GM12892 (cell line): Measurements from ENCODE around the gene CCDC88C.
A peak's percentile ranks its signal among the peaks of the same experiment; 100 is the strongest.

Experiments used
- DNase-seq: peaks from one replicate; pipeline ENCODE4 v3.0.0; 2011; ENCODE audit not compliant: insufficient read length
- FAIRE-seq: peaks from 2 replicates; lab custom pipeline; 2011; peaks lifted over from hg19 to GRCh38; lab: Jason Lieb, UNC
- POLR2A ChIP-seq: IDR thresholded peaks from 2 replicates; pipeline ENCODE4 v1.6.1; 2011; ENCODE audit warnings: low read depth, low read length, control low read depth
- POLR2AphosphoS5 ChIP-seq: IDR thresholded peaks from 2 replicates; pipeline ENCODE4 v1.6.1; 2011; ENCODE audit warnings: low read depth, low read length, control low read depth
- TAF1 ChIP-seq: IDR thresholded peaks from 2 replicates; pipeline ENCODE4 v1.6.1; 2011; ENCODE audit warnings: low read depth, mild to moderate bottlenecking, control low read depth, low read length, borderline replicate concordance

Gene CCDC88C

DNA sequence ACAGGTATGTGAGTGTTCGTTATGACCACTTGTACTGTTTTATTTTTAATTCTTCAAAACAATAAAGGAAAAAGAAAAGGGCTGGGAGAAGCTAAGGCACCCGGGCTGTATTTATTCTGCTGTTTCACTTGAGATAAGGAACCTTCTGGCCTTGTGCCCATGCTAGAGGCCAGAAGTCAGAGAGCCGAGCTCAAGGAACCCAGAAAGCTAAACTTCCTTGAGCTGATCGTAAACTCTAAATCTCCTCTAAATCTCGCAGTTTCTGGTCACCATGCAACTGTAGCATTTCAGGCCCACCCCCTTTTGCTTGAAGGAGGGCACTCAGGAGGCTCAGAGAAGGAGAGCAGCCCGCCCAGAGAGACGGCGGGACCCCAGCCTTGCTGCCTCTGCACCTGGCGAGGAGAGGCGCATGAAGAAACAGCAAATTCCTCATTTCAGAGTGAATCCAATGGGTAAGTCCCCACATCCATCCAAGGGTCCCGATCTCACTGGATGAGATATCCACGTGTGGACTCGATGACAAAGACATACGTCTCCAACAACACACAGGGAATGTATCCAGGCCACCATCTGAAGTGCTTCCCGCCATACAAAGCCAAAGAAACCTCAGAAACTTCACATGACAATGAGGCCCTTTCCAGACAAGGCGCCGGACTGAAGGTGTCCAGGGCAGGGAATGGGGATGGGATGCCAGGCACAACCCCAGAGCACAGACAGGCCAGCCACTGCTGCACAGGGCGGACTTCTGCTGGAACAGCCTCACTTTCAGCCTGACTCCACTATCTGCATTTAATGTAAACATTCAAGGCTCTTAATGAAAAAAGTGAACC is 14.6 kb downstream of the CCDC88C start:
- no peak for FAIRE-seq
- no peak for TF ChIP-seq POLR2A
- no peak for TF ChIP-seq POLR2AphosphoS5
- no peak for TF ChIP-seq TAF1

DNA sequence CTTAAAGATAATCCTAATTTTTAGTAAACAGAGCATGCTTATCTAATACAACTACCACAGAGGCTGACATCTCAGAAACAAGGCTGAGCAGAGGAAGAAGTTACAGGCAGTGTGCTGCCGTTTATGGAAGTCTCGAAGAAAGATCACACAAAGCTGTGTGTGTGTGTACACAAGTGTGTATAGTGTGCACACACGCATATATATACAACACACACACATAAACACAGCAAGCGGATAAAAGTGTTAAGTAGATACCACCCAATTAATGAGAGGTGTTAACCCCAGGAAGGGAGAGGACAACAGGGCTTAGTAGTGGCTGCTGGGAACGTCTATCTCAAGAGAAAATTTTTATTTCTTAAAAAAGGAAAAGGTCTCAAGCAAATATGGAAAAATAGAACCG is 15.3 kb downstream of the CCDC88C start:
- no peak for DNase-seq
- TF ChIP-seq POLR2A (no peak), POLR2AphosphoS5 (no peak), TAF1 (no peak)
- no peak for FAIRE-seq

More for the DNA sequence above, 14.6 kb downstream of the CCDC88C start:
- no peak for DNase-seq

DNA sequence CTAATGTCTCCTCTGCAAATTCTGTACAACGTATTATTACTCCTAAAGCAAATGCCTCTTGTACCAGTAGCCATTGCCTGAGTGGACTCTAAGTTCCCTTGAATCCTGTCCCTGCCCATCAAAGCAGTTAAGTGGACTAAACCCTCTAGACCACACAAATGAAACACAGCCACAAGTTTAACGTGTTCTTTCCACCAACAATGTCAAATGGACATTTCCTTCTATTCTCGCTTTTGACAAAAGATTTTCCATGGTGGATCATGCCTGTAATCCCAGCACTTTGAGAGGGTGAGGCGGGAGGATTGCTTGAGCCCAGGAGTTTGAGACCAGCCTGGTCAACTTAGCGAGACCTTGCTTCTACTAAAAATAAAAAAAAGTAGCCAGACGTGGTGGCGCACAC is 15.9 kb downstream of the CCDC88C start:
- DNase-seq: no peak
- TF ChIP-seq TAF1 (no peak), POLR2AphosphoS5 (no peak), POLR2A (no peak)
- no peak for FAIRE-seq

DNA sequence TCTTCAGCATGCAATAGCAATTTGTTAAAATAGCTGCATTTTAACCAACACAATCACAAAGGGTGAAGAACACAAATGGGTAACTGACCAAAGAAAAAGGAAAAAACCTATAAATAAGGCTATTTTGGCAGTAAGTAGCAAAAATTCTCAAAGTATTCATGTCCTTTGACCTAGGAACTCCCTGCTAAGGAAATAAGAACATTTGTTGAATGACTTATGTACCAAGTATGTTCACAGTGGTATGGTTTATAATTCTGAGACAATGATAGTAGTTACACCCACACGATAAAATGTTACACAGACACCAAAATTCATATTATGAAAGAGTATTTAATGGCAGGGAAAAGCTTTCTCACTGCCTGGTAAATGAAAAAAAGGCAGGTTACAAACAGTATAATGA is 16.9 kb downstream of the CCDC88C start:
- FAIRE-seq: no peak
- no peak for TF ChIP-seq POLR2AphosphoS5
- no peak for DNase-seq

DNA sequence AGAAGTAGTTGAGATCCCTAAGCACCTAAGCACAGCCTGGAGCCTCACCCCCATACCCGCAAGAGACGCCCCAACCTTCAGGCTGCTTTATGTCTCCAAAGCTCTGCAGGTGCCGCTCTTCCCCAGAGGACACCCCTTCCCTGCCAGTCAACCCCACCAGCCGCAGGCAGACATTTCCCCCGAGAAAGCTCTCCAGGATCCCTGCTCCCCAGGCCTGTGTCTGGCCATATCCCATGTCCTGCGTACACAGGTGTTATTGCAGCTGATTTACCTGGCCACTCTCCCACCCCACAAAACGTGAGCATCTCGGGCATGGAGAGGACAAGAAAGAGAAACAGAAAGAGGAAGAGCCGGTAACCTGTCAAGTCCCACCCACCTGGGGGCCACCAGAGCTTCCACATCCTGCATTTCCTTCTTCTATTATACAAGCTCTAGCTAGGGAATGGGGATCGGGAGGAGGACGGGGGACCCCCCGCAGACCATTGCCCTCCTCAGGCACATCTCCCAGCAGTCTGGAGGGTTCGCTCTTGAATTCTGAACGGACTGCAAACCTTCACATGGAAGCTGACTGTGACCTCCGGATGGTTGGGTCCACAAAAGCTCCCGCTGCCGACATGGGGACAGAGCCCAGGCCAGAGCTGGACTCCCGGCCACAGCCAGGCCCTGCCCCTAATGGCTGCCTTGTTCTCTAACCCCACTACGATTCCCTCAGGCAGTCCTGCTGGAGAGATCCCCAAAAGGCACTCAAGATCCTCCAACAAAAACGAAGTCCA is 17.6 kb downstream of the CCDC88C start:
- FAIRE-seq (peak; percentile 5), DNase-seq (peak; percentile 64)
- no peak for TF ChIP-seq POLR2A
- no peak for TF ChIP-seq POLR2AphosphoS5
- no peak for TF ChIP-seq TAF1

DNA sequence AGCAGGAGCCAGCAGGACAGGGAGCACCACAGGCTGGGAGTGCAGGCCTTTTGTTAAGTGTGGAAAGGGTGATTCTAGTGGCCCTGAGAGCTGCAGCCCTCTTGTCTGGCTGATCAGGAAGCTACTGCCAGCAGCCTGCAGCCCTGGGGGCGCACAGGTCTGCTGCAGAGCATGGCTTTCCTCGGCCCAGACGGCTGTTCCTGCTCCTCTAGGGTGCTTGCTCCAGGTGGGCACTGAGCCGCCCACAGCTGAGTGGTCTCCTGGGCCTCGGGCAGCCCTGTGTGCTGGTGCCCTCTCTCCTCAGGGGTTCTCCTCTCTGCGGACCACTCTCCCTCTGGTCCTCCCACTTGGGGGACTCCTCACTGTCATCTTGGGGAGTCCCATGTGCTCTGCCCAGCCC is 18.9 kb downstream of the CCDC88C start:
- no peak for TF ChIP-seq TAF1
- no peak for TF ChIP-seq POLR2AphosphoS5
- TF ChIP-seq POLR2A: no peak
- DNase-seq: no peak
- FAIRE-seq: no peak

DNA sequence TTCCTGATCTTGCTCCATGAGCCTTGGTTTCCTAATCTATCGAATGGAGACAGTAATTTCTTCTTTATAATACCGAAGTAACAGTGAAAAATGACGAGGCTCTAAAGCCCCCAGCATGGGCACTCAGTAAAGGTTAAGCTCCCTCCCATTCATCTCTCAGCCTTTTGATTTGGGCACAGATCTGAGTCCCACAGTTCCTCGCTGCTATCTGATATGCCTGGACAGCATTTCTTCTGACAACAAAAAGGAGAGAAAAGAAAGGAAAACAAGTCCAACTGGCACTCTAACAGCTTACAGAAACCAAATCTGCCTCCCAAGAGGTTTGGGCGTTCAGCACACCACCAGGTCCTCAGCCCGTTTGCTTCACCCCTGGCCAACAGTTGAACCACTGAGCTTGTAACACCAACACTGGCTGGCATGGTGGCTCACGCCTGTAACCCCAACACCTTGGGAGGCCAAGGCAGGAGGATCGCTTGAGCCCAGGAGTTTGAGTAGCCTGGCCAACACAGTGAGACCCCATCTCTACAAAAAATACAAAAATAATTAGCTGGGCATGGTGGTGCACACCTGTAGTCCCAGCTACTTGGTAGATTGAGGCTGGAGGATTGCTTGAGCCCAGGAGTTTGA is 19.5 kb downstream of the CCDC88C start:
- no peak for FAIRE-seq
- TF ChIP-seq POLR2A (no peak), TAF1 (no peak), POLR2AphosphoS5 (no peak)
- DNase-seq: no peak

DNA sequence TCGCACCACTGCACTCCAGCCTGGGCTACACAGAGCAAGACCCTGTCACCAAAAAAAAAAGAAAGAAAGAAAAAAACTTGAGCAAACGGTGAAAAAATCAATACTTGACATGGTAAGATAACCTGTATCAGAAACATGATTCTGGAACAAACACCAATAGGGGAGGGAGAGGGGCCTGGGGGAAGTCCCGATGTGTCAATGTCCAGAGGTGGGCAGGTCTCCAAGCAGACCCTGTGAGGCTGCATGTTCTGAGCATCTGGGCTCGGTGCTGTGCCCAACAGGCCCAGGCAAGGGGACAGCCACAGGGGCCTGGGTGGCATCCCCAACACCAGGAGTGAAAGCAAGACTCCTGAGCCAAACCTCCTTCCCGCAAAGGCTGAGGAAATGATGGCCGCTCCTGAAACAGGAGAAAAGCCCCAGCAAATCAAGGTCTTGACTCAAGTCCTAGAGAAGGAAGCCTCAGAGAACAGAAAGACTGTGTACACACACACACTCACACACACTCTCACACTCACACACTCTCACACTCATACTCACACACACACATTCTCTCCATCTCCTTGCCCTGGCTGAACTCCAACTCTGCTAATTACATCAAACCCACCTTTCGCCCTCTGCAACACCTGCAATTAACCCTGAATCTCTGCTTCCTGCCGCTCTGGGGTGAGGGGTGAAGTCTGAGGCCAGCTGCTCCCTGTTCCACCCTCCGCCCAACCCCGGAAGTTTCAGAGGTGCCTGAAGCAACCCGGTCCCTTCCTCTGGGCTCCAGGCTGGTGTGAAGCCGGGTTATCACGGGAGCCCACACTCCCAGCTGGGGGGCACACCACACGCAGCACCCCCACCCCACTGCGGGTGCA is 20.4 kb downstream of the CCDC88C start:
- peak; percentile 89 for DNase-seq
- peak; percentile 88 for FAIRE-seq
- 0 out of 2 replicates have a peak, but pooled peaks have one; percentile 28 for TF ChIP-seq POLR2A
- TF ChIP-seq POLR2AphosphoS5: no peak
- TF ChIP-seq TAF1: no peak

DNA sequence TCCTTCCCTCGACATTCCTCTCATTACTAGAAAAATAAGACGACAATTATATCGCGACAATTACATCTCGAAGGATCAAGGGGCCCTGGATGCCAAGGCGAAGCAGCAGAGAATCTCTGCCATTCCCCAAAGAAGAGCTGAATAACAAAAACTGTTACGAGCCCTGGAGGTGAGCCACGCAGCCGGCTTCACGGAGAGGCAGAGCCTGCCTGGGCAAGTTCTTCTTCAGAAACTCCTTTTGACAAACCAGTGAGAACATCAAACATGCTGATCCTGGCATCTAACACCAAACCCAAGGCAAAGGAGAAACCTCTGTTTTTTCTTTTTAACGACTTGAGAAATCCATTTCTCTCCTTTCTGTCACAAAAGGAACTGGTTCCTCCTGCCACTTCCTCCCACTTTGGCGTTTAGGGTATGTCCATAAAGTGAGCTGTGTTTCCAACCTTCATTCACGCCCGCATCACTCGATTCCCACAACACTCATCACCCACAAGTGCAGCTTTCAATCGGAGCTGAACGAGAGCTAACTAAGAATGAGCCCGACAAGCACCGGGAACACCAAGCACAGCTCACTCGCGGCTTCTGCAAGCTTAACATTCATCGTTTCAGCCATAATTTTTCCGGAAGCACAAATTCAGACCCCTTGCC is 21.5 kb downstream of the CCDC88C start:
- DNase-seq (no peak), FAIRE-seq (no peak)
- TF ChIP-seq TAF1 (no peak), POLR2AphosphoS5 (no peak), POLR2A (no peak)

DNA sequence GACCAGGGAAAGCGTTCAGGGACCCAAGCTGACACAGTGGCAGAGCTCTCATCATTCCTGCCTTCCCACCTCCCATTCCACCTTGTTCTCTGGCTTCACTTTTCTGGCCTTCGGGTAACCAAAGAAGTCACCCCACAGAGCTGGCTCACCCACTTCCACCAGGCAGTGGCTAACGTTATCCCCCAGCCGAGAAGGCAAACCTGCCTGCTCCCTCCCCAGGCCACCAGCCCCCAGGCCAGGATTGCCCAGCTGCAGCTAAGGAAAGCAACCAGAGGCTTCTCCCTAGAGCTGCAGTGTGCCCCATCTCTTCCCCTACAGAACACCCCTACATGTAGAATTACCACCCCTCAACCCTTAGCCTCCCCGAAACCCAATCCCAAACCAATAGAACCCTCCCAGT is 22.2 kb downstream of the CCDC88C start:
- FAIRE-seq (no peak), DNase-seq (no peak)
- TF ChIP-seq POLR2AphosphoS5 (no peak), TAF1 (no peak), POLR2A (no peak)

DNA sequence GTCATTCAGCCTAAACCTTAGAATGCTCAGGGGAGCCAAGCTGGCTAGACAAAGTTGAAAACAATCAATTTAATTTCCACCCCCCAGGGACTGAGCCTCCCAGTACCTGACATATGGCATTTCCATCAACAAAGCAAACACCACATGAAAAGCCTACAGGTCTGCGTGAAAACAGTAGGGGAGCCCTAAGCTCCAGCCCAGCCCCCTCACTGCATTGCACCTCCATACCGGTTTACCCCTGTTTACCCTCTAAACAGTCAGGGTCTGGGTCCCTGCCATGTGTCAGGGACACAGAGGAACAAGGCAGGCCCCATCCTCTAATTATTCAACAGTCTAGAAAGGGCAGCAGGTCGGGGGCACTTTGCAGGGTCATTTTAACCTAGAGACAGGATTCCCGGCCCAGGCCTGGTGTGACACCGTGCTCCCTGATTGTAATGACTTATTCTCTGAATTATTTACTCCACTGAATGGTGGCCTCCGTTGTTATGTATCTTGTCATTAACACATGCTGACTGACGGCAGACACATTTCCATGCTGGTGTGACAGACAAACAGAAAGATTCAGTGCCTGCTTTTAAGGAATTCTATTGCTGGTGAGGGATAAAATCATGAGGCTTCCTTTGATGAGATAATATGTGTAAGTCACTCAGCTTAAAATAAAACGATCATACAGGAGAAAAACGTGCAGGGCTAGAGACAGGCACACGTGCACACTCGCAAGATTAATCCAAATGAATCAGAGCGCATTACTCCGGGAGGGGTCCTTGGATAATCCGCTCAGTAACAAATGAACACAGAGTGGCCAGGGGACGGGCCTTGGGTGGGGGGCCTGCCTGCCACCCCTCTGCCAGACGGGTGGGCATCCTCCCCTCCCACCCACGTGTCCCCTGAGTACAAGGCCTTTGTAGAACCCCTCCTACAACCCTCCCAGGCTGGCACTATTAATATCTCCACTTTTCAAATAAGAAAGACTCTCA is 23.2 kb downstream of the CCDC88C start:
- FAIRE-seq: peak; percentile 61

More for the DNA sequence above, 23.2 kb downstream of the CCDC88C start:
- TF ChIP-seq POLR2A (no peak), POLR2AphosphoS5 (no peak), TAF1 (no peak)
- no peak for DNase-seq
